HG03565 (cell line): ENCODE data around the gene TECTA.
A peak's percentile ranks its signal among the peaks of the same experiment; 100 is the strongest.

Experiments
- ATAC-seq: cut with Tn5 transposase; IDR thresholded peaks from one replicate; pipeline ENCODE4 v1.9.1; 2021; ENCODE audit warnings: mild to moderate bottlenecking, moderate library complexity; ENCODE audit not compliant: unreplicated experiment

The TECTA gene

GRCh38 chr11:121100943-121101342 is at the start of gene TECTA:
TECTA (plus strand) TSS chr11:121101243; CDS start chr11:121102666, 1,423 bp downstream.
- no peak for ATAC-seq

DNA sequence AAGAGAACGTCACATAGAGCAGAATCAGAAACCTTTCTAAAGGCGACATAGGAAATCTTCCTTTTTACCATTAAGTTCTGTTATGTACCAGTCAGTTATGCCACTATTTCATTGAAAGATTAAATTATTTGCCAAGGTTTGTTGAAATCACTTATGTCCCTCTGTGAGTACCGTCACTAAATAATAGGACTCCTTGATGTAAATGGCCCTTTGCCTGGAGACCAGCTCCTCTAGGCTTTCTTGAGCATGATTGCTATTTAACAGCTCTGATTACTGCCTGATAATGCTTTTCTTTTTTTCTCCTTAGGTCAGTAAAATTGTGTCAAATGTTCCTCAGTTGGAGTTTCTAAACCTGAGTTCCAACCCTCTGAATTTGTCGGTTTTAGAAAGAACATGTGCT is 47.8 kb upstream of the TECTA start:
- ATAC-seq: no peak

- no peak for ATAC-seq
Observed at GRCh38 chr11:121054266-121054665, 46.8 kb upstream of the TECTA start.

DNA sequence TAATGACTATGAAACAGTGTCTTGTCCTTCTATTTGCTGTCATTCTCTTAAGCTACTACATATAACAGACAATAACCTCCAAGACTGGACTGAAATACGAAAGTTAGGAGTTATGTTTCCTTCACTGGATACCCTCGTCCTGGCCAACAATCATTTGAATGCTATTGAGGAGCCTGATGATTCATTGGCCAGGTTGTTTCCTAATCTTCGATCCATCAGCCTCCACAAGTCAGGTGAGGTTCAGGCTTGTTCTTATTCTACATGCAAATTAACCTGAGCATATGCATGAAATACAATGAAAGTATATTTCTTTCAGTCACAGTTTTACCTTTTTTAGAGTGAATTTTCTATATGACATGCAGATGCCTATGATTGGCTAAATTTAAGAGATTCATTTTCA is 46.0 kb upstream of the TECTA start:
- ATAC-seq: no peak

GRCh38 chr11:121057922-121058321 is 43.1 kb upstream of the TECTA start:
- no peak for ATAC-seq

GRCh38 chr11:121058941-121059340 is 42.1 kb upstream of the TECTA start:
- ATAC-seq: no peak

GRCh38 chr11:121059605-121060004 is 41.4 kb upstream of the TECTA start:
- ATAC-seq: peak; percentile 92

DNA sequence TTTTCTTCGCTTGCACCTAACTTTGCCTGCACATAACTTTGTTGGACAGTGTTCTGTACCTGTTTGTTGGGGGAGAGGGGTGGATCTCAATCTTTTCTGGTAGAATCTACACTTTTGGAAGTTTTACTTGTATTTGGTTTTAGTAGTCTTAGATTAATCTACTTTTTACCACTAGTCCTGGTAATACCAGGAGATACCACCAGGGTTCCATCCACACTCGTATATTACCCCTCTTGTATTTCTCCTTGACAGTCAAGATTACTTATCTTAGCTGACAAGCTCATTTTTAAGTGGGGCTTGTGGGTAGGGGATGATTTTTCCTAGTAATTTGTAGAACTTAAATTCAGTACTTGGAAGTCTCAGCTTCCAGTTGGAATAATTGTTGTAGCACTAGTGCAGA is 37.3 kb upstream of the TECTA start:
- no peak for ATAC-seq

DNA sequence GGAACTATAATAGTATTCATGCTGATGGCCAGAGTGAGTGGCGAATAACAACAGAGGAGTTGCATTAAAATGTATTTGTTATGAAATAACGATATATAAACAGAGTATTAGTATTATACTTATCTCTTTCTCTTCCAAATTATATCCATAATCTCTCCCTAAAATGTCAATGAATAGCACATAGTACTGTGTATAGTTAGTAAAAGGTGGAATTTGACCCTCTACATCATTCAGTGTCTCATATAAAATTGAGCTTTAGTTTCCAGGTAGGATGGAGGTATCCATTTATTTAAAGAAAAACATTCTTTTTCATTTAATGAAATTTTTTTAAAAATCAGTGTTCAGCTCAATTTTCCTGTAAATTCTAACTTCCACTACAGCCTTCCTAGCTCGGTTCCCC is 34.4 kb upstream of the TECTA start:
- no peak for ATAC-seq

GRCh38 chr11:121067026-121067425 is 34.0 kb upstream of the TECTA start:
- no peak for ATAC-seq

DNA sequence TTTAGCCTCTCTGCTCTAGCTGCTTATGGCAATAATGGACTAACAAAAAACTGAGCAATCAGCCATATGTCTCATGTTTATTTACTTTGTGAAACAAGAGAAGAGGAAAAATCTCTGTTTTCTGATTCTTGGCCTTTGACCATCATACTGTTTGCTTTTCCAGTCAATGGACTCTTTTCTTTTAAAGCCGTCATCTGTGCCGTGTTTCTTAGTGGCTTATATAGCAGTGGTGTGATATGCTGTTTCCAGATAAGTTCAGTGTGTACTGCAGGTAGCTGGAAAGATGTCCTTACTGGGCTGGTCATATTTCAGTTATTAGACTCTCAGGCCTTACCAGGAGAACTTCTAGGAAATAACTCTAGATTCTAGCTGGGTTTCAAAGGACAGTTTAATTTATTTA is 33.6 kb upstream of the TECTA start:
- ATAC-seq: no peak

DNA sequence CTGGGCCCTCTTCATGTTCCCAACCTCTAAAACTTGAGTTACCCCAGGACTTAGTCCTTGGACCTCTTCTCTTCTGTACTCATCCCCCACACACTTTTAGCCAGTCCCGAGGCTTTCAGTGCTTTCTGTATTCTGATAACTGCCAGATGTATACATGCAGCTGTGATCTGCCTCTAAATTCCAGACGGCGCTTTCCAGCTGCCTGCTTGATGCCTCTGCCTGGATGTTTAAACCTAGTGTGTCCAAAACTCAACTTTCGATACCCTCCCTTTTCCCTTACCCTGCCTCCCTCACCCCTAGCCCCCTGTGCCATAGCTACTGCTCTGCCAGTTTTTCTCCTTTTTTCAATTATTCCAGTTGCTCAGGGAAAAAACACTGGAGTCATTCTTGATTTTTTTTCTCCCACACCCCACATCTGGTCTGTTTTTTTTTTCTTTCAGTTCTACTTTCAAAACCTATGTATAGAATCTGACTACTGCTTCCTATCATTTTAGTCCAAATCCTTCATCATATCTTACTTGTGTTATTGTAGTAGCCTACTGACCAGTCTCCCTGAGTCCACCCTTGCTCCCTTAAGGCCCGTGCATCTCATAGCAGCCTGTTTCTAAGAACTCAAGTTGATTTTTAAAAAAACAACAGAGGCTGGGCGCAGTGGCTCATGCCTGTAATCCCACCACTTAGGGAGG is 32.9 kb upstream of the TECTA start:
- ATAC-seq: no peak

DNA sequence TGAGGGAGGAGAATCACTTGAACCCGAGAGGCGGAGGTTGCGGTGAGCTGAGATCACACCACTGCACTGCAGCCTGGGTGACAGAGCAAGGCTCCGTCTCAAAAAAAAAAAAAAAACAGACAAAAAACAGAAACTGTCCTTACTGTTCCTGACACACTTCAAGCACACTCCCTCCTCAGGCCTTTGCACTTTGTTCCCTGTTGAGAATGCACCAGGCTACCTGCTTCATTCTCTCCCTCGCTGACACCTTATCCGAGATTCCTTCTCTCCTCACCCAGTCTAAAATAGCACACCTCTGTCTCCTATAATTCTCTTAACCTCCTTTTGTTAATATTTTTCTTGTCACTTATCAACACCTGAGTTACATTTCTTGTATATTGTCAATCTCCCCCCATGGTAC is 32.3 kb upstream of the TECTA start:
- no peak for ATAC-seq

- ATAC-seq: no peak
Observed at GRCh38 chr11:121070951-121071845, 29.8 kb upstream of the TECTA start.

- ATAC-seq: no peak
Observed at GRCh38 chr11:121071846-121072450, 29.1 kb upstream of the TECTA start.

- ATAC-seq: no peak
Observed at GRCh38 chr11:121081321-121081720, 19.7 kb upstream of the TECTA start.

DNA sequence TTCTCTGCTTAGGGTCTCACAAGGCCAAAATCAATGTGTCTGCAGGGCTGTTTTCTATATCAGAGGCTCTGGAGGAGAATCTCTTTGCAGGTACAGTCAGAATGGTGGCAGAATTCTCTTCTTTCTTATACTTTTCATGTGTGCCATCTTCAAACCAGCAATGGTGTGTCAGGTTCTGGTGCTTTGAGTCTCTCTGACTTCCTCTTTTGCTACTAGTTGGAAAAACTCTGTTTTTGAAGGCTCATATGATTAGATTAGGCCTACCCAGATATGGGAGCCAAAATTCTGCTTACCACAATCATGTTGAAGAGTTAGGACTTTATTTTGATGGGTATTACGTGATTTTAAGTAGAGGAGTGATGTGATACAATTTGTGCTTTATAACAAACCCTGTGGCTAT is 18.8 kb upstream of the TECTA start:
- no peak for ATAC-seq

GRCh38 chr11:121082670-121083069 is 18.4 kb upstream of the TECTA start:
- ATAC-seq: no peak

GRCh38 chr11:121086866-121087265 is 14.2 kb upstream of the TECTA start:
- no peak for ATAC-seq

DNA sequence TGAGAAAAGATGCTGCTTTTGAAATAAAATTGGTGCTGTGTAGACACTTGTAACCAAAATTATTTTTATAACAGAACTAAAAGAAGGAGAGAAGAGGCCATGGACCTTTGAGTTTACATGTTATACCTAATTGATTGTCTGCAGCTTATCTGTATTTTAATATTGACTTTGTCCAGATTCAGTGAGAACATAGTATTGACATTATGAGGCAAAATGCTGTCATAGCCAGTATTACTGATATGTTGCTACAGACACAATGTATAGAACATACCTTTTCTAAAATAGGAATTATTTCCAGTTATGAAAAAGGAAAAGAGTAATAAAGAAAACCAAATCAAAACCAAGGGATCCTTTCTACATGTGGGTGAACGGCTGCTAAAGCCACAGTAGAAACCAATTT is 11.5 kb upstream of the TECTA start:
- ATAC-seq: no peak

- ATAC-seq: no peak
Observed at GRCh38 chr11:121090145-121090721, 10.8 kb upstream of the TECTA start.
